Measurements from ENCODE around the gene CACNA2D3.

GRCh38 chr3:54871867-54872266, 749.5 kb downstream of the CACNA2D3 start:
- no peak for TF ChIP-seq CTCF (optimal IDR thresholded peaks at IDR 0.05 in 1 of 3, IDR thresholded peaks at IDR 0.05 in 1 of 3, conservative IDR thresholded peaks at IDR 0.05 in 1 of 3; ENCODE audit: extremely low read depth in 1 of 3, insufficient read depth in 2 of 3, low read length in 3 of 3)
- TF ChIP-seq EZH2 (IDR thresholded peaks at IDR 0.05; ENCODE audit: low read length): no peak
